Measurements from ENCODE around the gene NCK2. TPM values are rescaled to one million over a fixed set of nuclear protein-coding genes. Genes with fewer than 3 reads are reported as not detected.

The NCK2 gene
- total and polyA plus RNA-seq, 2 experiments from 2014 or later, result 72.6 to 100 TPM

DNA sequence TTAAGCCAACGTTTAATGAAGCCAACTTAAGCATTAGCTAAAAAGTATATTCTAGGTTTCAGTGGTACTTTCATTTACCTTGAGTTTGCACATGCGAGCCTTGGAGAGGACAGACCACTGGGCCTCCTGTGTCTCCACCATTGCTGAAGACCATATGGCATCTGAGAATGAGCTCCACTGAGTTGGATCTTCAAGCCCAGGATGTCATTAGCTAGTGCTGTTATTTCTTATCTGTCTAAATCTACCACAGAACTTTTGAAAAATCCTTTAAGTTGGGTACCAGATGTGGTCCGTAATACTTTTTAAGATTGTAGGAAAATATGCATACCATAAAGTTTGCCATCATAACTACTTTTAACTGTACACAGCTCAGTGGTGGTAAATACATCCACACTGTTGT, 161.8 kb downstream of the NCK2 start:
- Histone ChIP-seq H3K4me3 (no peak overlapping the region), H3K4me1 (ENCODE audit: insufficient read depth) (peaks cover 6% of the 10 kb centered on the region), H3K9me2 (replicated peaks; ENCODE audit: insufficient read depth) (no peaks in the 10 kb centered on the region), H3K9me3 (ENCODE audit: low read depth) (no peaks in the 10 kb centered on the region), H4K20me1 (ENCODE audit: insufficient read depth, poor library complexity, severe bottlenecking) (no peaks in the 10 kb centered on the region), H3K4me2 (no peak overlapping the region), H3K36me3 (replicated peaks; ENCODE audit: insufficient read depth, low read depth) (no peaks in the 10 kb centered on the region), H2AFZ (no peak overlapping the region), H3K27me3 (no peaks in the 10 kb centered on the region), H3K79me2 (no peaks in the 10 kb centered on the region), H3K27ac (no peak overlapping the region)
- TF ChIP-seq EZH2phosphoT487 (IDR thresholded peaks at IDR 0.05; ENCODE audit: low read depth, severe bottlenecking, unreplicated experiment) (no peak), EZH2 (IDR thresholded peaks at IDR 0.05; ENCODE audit: borderline replicate concordance) (no peak)
- TF ChIP-seq, protein P1, sequence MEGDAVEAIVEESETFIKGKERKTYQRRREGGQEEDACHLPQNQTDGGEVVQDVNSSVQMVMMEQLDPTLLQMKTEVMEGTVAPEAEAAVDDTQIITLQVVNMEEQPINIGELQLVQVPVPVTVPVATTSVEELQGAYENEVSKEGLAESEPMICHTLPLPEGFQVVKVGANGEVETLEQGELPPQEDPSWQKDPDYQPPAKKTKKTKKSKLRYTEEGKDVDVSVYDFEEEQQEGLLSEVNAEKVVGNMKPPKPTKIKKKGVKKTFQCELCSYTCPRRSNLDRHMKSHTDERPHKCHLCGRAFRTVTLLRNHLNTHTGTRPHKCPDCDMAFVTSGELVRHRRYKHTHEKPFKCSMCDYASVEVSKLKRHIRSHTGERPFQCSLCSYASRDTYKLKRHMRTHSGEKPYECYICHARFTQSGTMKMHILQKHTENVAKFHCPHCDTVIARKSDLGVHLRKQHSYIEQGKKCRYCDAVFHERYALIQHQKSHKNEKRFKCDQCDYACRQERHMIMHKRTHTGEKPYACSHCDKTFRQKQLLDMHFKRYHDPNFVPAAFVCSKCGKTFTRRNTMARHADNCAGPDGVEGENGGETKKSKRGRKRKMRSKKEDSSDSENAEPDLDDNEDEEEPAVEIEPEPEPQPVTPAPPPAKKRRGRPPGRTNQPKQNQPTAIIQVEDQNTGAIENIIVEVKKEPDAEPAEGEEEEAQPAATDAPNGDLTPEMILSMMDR (IDR thresholded peaks at IDR 0.05; ENCODE audit: poor library complexity), result no peak
- WGBS (ENCODE audit: low lambda C conversion rate, missing lambda C conversion rate), result 83% methylated on average over 3 of the region's 3 CpGs
- no peak for DNase-seq (ENCODE audit: low spot score)

DNA sequence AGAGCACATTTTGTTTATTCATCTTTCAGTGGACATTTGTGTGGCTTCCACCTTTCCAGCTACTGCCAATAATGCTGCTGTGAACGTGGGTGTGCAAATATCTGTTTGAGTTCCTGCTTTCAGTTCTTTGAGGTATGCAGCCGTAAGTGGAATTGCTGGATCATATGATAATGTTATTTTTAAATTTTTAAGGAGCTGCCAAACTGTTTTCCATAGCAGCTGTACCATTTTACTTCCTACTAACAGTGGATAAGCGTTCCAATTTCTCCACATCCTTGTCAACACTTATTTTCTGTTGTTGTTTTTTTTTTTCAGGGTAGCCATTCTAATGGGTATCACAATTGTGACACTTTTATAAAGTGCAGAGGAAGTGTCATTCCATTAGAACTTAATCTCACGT, 162.5 kb downstream of the NCK2 start:
- H4K20me1 ChIP-seq (ENCODE audit: insufficient read depth, poor library complexity, severe bottlenecking), result no peaks in the 10 kb centered on the region
- TF ChIP-seq, protein P1 (IDR thresholded peaks at IDR 0.05; ENCODE audit: poor library complexity), result no peak
- TF ChIP-seq EZH2 (IDR thresholded peaks at IDR 0.05; ENCODE audit: borderline replicate concordance) (no peak), EZH2phosphoT487 (IDR thresholded peaks at IDR 0.05; ENCODE audit: low read depth, severe bottlenecking, unreplicated experiment) (no peak)
- 74% methylated on average over 4 of the region's 4 CpGs for WGBS (ENCODE audit: low lambda C conversion rate, missing lambda C conversion rate)
- no peaks in the 10 kb centered on the region for H3K36me3 ChIP-seq (replicated peaks; ENCODE audit: insufficient read depth, low read depth)
- H3K27ac ChIP-seq, result no peak overlapping the region
- H3K79me2 ChIP-seq, result no peaks in the 10 kb centered on the region
- H3K9me2 ChIP-seq (replicated peaks; ENCODE audit: insufficient read depth), result no peaks in the 10 kb centered on the region
- peaks cover 10% of the 10 kb centered on the region for H3K4me1 ChIP-seq (ENCODE audit: insufficient read depth)
- no peaks in the 10 kb centered on the region for H3K27me3 ChIP-seq
- H3K9me3 ChIP-seq (ENCODE audit: low read depth), result no peaks in the 10 kb centered on the region
- no peak overlapping the region for H2AFZ ChIP-seq
- DNase-seq (ENCODE audit: low spot score), result no peak
- H3K4me2 ChIP-seq, result no peak overlapping the region
- H3K4me3 ChIP-seq, result no peak overlapping the region

- H3K79me2 ChIP-seq, result no peaks in the 10 kb centered on the region
- no peak overlapping the region for H3K27ac ChIP-seq
- peaks cover 10% of the 10 kb centered on the region for H3K4me1 ChIP-seq (ENCODE audit: insufficient read depth)
- H2AFZ ChIP-seq, result no peak overlapping the region
- H4K20me1 ChIP-seq (ENCODE audit: insufficient read depth, poor library complexity, severe bottlenecking), result no peaks in the 10 kb centered on the region
- TF ChIP-seq, protein P1 (IDR thresholded peaks at IDR 0.05; ENCODE audit: poor library complexity), result no peak
- TF ChIP-seq EZH2phosphoT487 (IDR thresholded peaks at IDR 0.05; ENCODE audit: low read depth, severe bottlenecking, unreplicated experiment), result no peak
- no peak for TF ChIP-seq EZH2 (IDR thresholded peaks at IDR 0.05; ENCODE audit: borderline replicate concordance)
- no peaks in the 10 kb centered on the region for H3K9me3 ChIP-seq (ENCODE audit: low read depth)
- no peak overlapping the region for H3K4me3 ChIP-seq
- H3K9me2 ChIP-seq (replicated peaks; ENCODE audit: insufficient read depth), result no peaks in the 10 kb centered on the region
- 68% methylated on average over 4 of the region's 4 CpGs for WGBS (ENCODE audit: low lambda C conversion rate, missing lambda C conversion rate)
- H3K27me3 ChIP-seq, result no peaks in the 10 kb centered on the region
- no peaks in the 10 kb centered on the region for H3K36me3 ChIP-seq (replicated peaks; ENCODE audit: insufficient read depth, low read depth)
- peak overlapping the region; percentile 1 for H3K4me2 ChIP-seq
- no peak for DNase-seq (ENCODE audit: low spot score)
Measured at GRCh38 chr2:105909215-105909614, 164.5 kb downstream of the NCK2 start.
